ENCODE measurements around the gene CHMP3.

The CHMP3 gene

GRCh38 chr2:86512034-86512433 lies 51.2 kb downstream of the CHMP3 start:
- Histone ChIP-seq H3K9me3 (ENCODE audit: control insufficient read depth, low read length) (no peaks in the 10 kb centered on the region), H3K79me2 (peaks cover 14% of the 10 kb centered on the region), H3K4me3 (ENCODE audit: low read depth, low read length) (no peak overlapping the region), H3K9ac (no peak overlapping the region), H2AFZ (no peak overlapping the region), H3K4me2 (ENCODE audit: low read length) (no peak overlapping the region), H3K4me1 (no peaks in the 10 kb centered on the region), H3K27ac (no peak overlapping the region), H3K36me3 (ENCODE audit: control insufficient read depth, insufficient read depth, low read length) (no peaks in the 10 kb centered on the region), H3K27me3 (ENCODE audit: control insufficient read depth, insufficient read depth, low read length) (no peaks in the 10 kb centered on the region)
- no peak for TF ChIP-seq CTCF (IDR thresholded peaks at IDR 0.05)

- Histone ChIP-seq H3K4me3 (ENCODE audit: low read depth, low read length) (no peak overlapping the region), H3K27me3 (ENCODE audit: control insufficient read depth, insufficient read depth, low read length) (no peaks in the 10 kb centered on the region), H3K27ac (no peak overlapping the region)
Measured at GRCh38 chr2:86510436-86510933, 52.8 kb downstream of the CHMP3 start.

GRCh38 chr2:86507600-86507999 lies 55.6 kb downstream of the CHMP3 start:
- Histone ChIP-seq H3K9ac (no peak overlapping the region), H2AFZ (no peak overlapping the region), H3K4me1 (no peaks in the 10 kb centered on the region), H3K27me3 (ENCODE audit: control insufficient read depth, insufficient read depth, low read length) (no peaks in the 10 kb centered on the region), H3K79me2 (peaks cover 7% of the 10 kb centered on the region), H3K36me3 (ENCODE audit: control insufficient read depth, insufficient read depth, low read length) (no peaks in the 10 kb centered on the region), H3K27ac (no peak overlapping the region), H3K9me3 (ENCODE audit: control insufficient read depth, low read length) (no peaks in the 10 kb centered on the region), H3K4me3 (ENCODE audit: low read depth, low read length) (no peak overlapping the region), H3K4me2 (ENCODE audit: low read length) (no peak overlapping the region)
- TF ChIP-seq CTCF (IDR thresholded peaks at IDR 0.05) = no peak

More at GRCh38 chr2:86510436-86510933, 52.8 kb downstream of the CHMP3 start:
- Histone ChIP-seq H3K36me3 (ENCODE audit: control insufficient read depth, insufficient read depth, low read length) (no peaks in the 10 kb centered on the region), H2AFZ (no peak overlapping the region), H3K4me2 (ENCODE audit: low read length) (no peak overlapping the region), H3K9me3 (ENCODE audit: control insufficient read depth, low read length) (no peaks in the 10 kb centered on the region), H3K9ac (no peak overlapping the region), H3K79me2 (peaks cover 11% of the 10 kb centered on the region), H3K4me1 (no peaks in the 10 kb centered on the region)
- no peak for TF ChIP-seq CTCF (IDR thresholded peaks at IDR 0.05)

GRCh38 chr2:86500325-86501083 lies 62.7 kb downstream of the CHMP3 start:
- H3K79me2 ChIP-seq = no peaks in the 10 kb centered on the region
- no peak overlapping the region for H3K4me2 ChIP-seq (ENCODE audit: low read length)
- no peaks in the 10 kb centered on the region for H3K4me1 ChIP-seq
- no peak overlapping the region for H2AFZ ChIP-seq
- H3K4me3 ChIP-seq (ENCODE audit: low read depth, low read length) = no peak overlapping the region
- TF ChIP-seq CTCF (IDR thresholded peaks at IDR 0.05) = no peak
- no peak overlapping the region for H3K27ac ChIP-seq
- no peaks in the 10 kb centered on the region for H3K9me3 ChIP-seq (ENCODE audit: control insufficient read depth, low read length)
- no peaks in the 10 kb centered on the region for H3K27me3 ChIP-seq (ENCODE audit: control insufficient read depth, insufficient read depth, low read length)
- H3K9ac ChIP-seq = no peak overlapping the region
- H3K36me3 ChIP-seq (ENCODE audit: control insufficient read depth, insufficient read depth, low read length) = no peaks in the 10 kb centered on the region

- H3K79me2 ChIP-seq = no peaks in the 10 kb centered on the region
- H3K9ac ChIP-seq = no peak overlapping the region
- no peaks in the 10 kb centered on the region for H3K9me3 ChIP-seq (ENCODE audit: control insufficient read depth, low read length)
- no peaks in the 10 kb centered on the region for H3K36me3 ChIP-seq (ENCODE audit: control insufficient read depth, insufficient read depth, low read length)
- no peaks in the 10 kb centered on the region for H3K27me3 ChIP-seq (ENCODE audit: control insufficient read depth, insufficient read depth, low read length)
- TF ChIP-seq CTCF (IDR thresholded peaks at IDR 0.05) = no peak
- no peak overlapping the region for H3K4me3 ChIP-seq (ENCODE audit: low read depth, low read length)
- no peaks in the 10 kb centered on the region for H3K4me1 ChIP-seq
- no peak overlapping the region for H3K4me2 ChIP-seq (ENCODE audit: low read length)
- no peak overlapping the region for H3K27ac ChIP-seq
- H2AFZ ChIP-seq = no peak overlapping the region
Measured at GRCh38 chr2:86499326-86499725, 63.9 kb downstream of the CHMP3 start.
